Posterior cingulate gyrus (tissue), 11 donors: Measurements from ENCODE around the gene C1QTNF12.

Experiments used
- DNase-seq, 10 donors: peaks; one replicate each; pipeline versions ENCODE4 v3.0.0 to v3.0.0-alpha.2; 2020 to 2021; ENCODE audit warnings: mixed read lengths in 3 of 10
- intact Hi-C: fragments of 100-400 bp; cut with DNase I; formaldehyde crosslinking; loops from one replicate; pipeline ENCODE4 v1.15.1; 2023

C1QTNF12 gene

DNA sequence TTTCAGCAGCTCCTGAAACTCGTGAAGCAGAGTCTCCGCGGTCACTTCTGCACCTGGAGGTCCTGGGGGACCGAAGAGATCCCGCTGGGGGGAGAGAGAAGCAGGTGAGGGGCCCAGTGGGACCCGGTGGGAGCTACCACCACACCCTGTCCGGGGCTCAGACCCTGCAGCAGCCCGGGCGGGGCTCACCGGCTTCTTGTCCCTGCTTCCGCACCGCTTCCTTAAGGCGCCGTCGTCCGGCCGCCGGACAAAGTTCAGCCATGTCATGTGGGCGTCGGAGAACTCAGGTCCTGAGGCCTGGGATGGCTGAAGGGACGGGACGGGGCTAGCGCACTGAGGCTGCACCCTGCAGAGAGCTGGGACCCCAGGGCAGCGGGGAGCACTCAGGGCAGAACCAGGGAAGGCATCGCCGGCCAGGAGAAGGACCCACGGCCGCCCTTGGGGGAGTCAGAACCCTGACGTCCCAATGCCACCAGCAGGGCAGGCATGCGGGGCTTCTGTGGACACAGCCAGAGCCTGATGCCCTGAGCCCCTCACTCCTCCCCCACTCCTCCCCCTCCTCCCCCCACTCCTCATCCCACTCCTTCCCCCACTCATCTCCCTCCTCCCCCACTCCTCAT, 2.2 kb downstream of the C1QTNF12 start:
- intact Hi-C loops: no loop called here
- DNase-seq: no peak

GRCh38 chr1:1243807-1244191, 2.7 kb downstream of the C1QTNF12 start:
- intact Hi-C loops: no loop called here
- no peak for DNase-seq

DNA sequence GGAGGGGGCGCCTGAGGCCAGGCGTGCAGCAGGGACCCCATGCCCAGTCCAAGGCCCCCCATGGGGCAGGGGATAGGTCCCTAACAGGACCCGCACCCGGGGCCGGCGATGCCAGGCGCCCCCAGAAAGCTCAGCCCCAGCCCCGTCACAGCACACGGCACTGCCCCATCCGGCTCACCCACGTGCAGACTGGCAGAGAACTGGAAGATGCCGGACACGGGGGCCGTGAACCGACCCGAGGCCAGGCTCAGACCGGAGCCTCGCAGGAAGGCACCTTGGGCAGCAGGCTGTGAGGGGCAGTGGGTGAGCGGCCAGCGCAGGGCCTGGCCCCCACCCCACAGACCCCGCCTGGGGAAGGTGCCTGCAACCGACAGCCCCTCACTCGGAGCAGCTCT, 3.3 kb downstream of the C1QTNF12 start:
- DNase-seq: no peak
- intact Hi-C loops: no loop called here

GRCh38 chr1:1242461-1243265, 3.9 kb downstream of the C1QTNF12 start:
- no peak for DNase-seq
- intact Hi-C loops: no loop called here

GRCh38 chr1:1241588-1242219, 4.8 kb downstream of the C1QTNF12 start:
- intact Hi-C loops: no loop called here

DNA sequence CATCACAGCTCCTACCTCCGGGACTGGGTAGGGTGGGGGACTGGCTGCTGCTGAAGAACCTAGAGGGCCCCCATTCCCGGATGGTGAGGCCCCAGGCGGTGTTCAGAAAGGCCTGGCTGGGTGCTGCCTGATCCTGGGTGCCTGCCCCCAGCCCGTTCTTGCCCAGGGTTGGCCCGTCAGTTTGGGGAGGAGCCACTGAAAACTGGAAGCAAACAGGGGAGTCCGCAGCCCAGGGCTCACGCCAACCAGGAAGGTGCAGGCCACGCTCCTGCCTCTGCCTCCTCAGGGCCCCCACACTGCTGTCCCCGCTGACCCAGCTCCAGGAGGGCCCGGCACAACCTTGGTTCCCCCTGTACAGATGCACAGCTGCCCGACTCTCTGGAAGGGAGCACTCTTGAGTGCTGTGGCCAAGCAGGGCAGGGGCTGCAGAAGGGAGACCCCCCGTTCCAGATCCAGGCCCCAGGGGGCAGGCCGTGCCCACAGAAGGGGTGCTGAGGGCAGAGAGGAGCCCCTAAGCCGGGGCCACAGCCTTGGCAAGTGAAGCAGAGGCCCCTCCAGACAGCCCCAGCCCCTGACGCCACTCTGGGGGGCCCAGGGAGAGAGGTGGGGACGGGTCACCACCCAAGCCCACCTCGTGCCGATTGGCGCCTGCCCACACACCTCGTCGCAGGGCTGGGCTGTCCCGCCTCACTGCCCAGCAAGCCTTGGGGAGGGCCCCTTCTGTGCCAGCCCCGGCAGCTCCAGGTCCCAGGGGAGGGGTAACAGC, 5.5 kb downstream of the C1QTNF12 start:
- intact Hi-C loops: no loop called here
- no peak for DNase-seq

More at GRCh38 chr1:1241588-1242219, 4.8 kb downstream of the C1QTNF12 start:
- DNase-seq: no peak

DNA sequence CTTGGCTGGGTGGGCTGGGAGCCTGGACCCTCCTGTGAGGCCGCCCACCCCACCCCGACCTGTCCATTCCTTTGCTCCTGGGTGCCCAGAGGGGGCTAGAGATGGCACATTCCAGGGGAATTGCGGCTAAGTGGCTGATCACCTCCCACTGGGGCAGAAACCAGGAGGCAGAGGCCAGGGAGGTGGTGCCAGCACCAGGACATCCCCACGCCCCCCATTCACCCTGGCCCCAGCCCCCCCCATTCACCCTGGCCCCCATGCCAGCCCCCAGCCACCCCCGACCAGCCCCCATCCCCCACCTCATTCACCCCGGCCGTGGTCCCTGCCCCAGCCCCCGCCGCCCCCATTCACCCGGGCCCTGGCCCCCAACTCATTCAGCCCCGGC, 6.2 kb downstream of the C1QTNF12 start:
- intact Hi-C loops: no loop called here
- no peak for DNase-seq

GRCh38 chr1:1239614-1240347, 6.7 kb downstream of the C1QTNF12 start:
- intact Hi-C loops: no loop called here
- no peak for DNase-seq

GRCh38 chr1:1239227-1239613, 7.3 kb downstream of the C1QTNF12 start:
- DNase-seq: no peak
- intact Hi-C loops: no loop called here

DNA sequence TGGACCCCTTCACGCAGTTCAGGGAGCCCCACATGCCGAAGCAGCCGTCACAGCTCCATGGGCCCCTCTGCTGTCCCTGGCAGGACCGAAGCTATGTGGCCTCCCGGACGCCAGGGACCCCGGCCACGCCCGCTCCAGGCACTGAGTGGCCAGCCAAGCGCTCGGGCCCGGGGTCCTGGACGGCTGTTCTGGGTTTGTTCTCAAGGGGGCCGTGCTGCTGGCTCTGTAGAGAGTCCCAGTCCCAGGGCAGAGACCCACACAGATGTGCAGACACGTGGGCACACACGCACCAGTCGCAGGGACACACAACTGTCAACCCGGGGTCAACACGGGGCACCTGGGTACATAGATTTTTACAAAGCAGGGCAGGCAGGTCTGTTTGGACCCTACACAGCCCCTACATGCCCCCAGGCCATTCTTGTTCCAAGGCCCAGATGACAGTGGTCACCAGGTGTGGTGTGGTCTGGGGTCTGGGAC, 7.8 kb downstream of the C1QTNF12 start:
- intact Hi-C loops: no loop called here
- DNase-seq: no peak

GRCh38 chr1:1237874-1238701, 8.4 kb downstream of the C1QTNF12 start:
- no peak for DNase-seq
- intact Hi-C loops: no loop called here

- DNase-seq: no peak
- intact Hi-C loops: no loop called here
Measured at GRCh38 chr1:1236945-1237873, 9.3 kb downstream of the C1QTNF12 start.

GRCh38 chr1:1236176-1236763, 10.3 kb downstream of the C1QTNF12 start:
- DNase-seq: no peak
- intact Hi-C loops: no loop called here

- intact Hi-C loops: no loop called here
- no peak for DNase-seq
Measured at GRCh38 chr1:1235016-1235744, 11.3 kb downstream of the C1QTNF12 start.

DNA sequence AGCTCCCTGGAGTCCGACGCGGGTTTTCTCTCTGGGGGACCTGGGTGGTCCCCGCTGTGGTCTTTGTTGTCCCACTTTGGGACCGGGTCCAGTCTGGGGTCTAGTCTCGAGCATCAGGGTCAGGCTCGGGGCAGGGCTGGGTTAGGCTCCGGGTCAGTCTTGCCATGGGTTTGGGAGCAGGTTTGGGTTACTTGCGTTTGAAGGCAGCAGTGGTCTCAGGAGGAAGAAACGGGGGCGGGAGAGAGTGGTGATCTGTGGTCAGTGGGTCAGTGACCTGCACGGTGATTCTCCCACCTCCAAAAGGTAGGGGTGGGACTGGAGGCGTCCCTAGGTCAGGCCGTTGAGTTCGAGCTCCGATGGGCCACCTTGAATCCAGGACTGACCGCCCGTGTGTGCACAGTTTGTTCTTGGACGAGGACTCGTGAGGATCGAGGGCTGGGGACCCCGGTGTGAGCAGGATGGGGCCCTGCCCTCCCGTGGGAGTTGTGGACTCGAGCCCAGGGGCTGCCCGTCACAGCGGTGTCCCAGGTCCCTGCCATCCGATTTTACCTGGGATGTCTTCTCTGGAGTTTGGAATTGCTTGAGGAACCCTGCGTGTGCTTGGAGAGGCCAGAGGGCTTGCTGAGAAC, 12.2 kb downstream of the C1QTNF12 start:
- intact Hi-C loops: loop anchor here (5.0 kb wide), 1 partner anchor 77 kb away; no protein-coding TSS in a partner anchor

GRCh38 chr1:1233567-1233892, 13.0 kb downstream of the C1QTNF12 start:
- no peak for DNase-seq
- intact Hi-C loops: loop anchor here (5.0 kb wide), 1 partner anchor 76 kb away; no protein-coding TSS in a partner anchor

More for the DNA sequence above, 12.2 kb downstream of the C1QTNF12 start:
- DNase-seq: no peak
